Effector memory CD4-positive, alpha-beta T cell (primary cell): ENCODE results near the gene IL10RA.

ENCODE experiments used
- DNase-seq, 3 donors: peaks; one replicate each; pipeline ENCODE4 v3.0.0-alpha.2; 2020
- H3K27ac ChIP-seq: 2 replicates; pipeline ENCODE4 v1.7.0; 2013; ENCODE audit warnings: mild to moderate bottlenecking, low read length, moderate library complexity; ENCODE audit not compliant: insufficient read depth, poor library complexity, severe bottlenecking
- H3K27me3 ChIP-seq: replicated peaks from 2 replicates; pipeline ENCODE4 v1.7.0; 2013; ENCODE audit warnings: mild to moderate bottlenecking, low read length; ENCODE audit not compliant: insufficient read depth, control insufficient read depth, poor library complexity, severe bottlenecking
- H3K36me3 ChIP-seq: 2 replicates; pipeline ENCODE4 v1.7.0; 2013; ENCODE audit warnings: mild to moderate bottlenecking, low read length, moderate library complexity; ENCODE audit not compliant: control insufficient read depth, insufficient read depth
- H3K4me1 ChIP-seq: 2 replicates; pipeline ENCODE4 v1.7.0; 2013; ENCODE audit warnings: low read length, mild to moderate bottlenecking; ENCODE audit not compliant: control insufficient read depth, insufficient read depth, poor library complexity, severe bottlenecking
- H3K4me3 ChIP-seq: 2 replicates; pipeline ENCODE4 v1.7.0; 2013; ENCODE audit warnings: low read length, low read depth, mild to moderate bottlenecking; ENCODE audit not compliant: insufficient read depth, poor library complexity, severe bottlenecking
- H3K9me3 ChIP-seq: 2 replicates; pipeline ENCODE4 v1.7.0; 2013; ENCODE audit warnings: mild to moderate bottlenecking, low read length, moderate library complexity; ENCODE audit not compliant: control insufficient read depth

Gene IL10RA

DNA sequence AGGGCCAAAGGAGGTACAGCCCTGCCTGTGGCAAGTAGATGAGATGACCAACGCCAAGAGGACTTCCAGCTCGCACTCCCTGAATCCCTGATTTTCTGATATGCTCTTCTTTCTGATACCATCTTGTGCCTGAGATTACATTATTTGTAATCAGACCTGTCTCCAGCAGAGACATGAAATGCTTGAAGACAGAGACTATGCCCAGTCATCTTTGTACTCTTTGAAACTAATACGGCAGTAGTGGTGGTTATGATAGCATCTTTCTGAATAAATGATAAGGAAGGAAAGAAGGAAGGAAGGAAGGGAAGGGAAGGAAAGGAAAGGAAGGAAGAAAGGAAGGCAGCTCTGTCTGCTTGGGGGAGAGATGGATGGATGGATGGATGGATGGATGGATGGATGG is 27.8 kb downstream of the IL10RA start:
- H3K27ac ChIP-seq: no peak overlapping the region
- H3K36me3 ChIP-seq: no peaks in the 10 kb centered on the region
- no peaks in the 10 kb centered on the region for H3K27me3 ChIP-seq
- H3K9me3 ChIP-seq: no peaks in the 10 kb centered on the region
- H3K4me3 ChIP-seq: no peak overlapping the region
- no peak for DNase-seq
- peaks cover 62% of the 10 kb centered on the region for H3K4me1 ChIP-seq

DNA sequence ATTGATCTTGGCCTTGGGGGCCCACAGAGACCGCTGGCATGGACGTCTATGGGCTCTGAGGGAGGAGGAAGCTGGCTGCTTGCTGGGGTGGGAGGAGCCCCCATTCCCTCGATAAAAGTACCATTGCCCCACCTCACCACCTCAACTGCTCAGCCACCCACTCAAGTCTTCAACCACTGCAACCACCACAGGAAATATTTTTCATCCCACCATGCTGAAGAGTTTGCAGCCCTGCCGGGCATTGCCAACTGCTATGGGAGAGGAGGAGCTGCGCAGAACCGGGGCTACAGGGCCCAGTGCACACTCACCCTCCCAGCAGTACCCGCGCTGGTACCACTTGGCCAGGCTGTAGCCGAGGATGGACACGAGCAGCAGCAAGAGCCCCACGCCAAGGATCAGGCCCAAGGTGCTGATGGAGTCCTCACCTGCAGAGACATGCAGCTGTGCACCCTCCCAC is 29.2 kb downstream of the IL10RA start:
- Histone ChIP-seq H3K27me3 (no peaks in the 10 kb centered on the region), H3K27ac (no peak overlapping the region), H3K9me3 (no peaks in the 10 kb centered on the region), H3K4me3 (no peak overlapping the region), H3K4me1 (peaks cover 48% of the 10 kb centered on the region), H3K36me3 (no peaks in the 10 kb centered on the region)
- no peak for DNase-seq

DNA sequence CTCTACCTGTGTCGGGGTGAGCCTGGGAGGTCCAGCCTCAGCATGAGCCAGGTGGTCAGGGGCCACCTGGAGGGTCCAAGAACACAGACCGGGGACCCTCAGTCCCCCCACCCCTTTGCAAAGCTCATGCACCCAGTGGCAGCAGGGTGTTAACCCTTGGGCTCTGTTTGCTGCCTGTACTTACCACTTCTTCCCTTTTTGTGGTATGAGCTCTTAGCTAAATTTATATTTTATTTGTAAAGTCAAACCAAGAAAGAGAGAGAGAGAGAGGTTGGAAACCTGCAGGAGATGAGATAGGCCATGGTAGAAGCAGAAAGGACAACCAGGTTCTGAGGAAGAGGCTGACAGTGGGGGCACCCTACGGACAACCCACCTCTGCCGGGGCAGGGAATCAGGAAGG is 29.9 kb downstream of the IL10RA start:
- no peak overlapping the region for H3K27ac ChIP-seq
- no peaks in the 10 kb centered on the region for H3K27me3 ChIP-seq
- no peak overlapping the region for H3K4me3 ChIP-seq
- H3K9me3 ChIP-seq: no peaks in the 10 kb centered on the region
- H3K4me1 ChIP-seq: peaks cover 42% of the 10 kb centered on the region
- no peak for DNase-seq
- no peaks in the 10 kb centered on the region for H3K36me3 ChIP-seq

DNA sequence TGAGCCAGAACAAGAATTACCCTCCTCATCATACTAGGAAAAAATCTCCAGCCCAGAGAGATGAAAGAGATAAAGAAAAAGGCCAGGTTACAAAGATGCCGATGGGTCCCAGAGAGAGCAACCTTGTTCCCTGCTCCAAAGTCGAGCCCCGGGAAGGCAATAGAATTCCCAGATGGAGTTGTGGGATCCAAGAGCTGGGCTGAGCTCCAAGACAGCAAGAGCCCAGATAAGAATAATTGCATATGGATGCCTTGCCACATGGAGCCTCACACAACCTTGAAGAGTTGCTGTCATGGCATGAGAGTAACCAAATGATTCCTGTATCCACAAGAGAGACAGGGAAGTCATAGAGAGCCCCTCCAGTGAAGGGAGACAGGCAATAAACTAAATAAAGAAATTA is 30.9 kb downstream of the IL10RA start:
- Histone ChIP-seq H3K9me3 (no peaks in the 10 kb centered on the region), H3K4me3 (no peak overlapping the region), H3K36me3 (no peaks in the 10 kb centered on the region), H3K4me1 (peaks cover 32% of the 10 kb centered on the region), H3K27me3 (no peaks in the 10 kb centered on the region), H3K27ac (no peak overlapping the region)
- no peak for DNase-seq

DNA sequence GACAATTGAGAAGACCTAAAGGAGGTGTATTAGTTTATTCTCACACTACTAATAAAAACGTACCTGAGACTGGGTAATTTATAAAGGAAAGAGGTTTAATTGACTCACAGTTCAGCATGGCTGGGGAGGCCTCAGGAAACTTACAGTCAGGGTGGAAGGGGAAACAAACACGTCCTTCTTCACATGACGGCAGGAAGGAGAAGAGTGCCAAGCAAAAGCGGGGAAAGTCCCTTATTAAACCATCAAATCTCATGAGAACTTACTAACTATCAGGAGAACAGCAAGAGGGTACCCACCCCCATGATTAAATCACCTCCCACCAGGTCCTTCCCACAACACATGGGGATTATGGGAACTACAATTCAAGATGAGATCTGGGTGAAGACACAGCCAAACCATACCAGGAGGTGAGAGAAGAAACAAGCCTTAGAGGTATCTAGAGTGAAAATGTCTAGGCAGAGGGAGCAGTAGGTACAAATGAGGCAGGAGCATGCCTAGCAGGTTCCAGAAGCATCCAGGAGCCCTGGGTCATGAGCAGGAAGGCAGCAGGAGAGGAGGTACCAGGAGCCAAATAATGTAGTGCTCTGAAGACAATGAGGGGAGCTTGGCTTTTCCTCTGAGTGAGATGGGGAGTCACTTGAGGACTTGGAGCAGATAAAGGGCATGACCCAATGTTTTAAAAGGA is 31.6 kb downstream of the IL10RA start:
- Histone ChIP-seq H3K9me3 (no peaks in the 10 kb centered on the region), H3K27ac (no peak overlapping the region), H3K27me3 (no peaks in the 10 kb centered on the region), H3K36me3 (no peaks in the 10 kb centered on the region), H3K4me3 (no peak overlapping the region), H3K4me1 (peaks cover 26% of the 10 kb centered on the region)
- no peak for DNase-seq

DNA sequence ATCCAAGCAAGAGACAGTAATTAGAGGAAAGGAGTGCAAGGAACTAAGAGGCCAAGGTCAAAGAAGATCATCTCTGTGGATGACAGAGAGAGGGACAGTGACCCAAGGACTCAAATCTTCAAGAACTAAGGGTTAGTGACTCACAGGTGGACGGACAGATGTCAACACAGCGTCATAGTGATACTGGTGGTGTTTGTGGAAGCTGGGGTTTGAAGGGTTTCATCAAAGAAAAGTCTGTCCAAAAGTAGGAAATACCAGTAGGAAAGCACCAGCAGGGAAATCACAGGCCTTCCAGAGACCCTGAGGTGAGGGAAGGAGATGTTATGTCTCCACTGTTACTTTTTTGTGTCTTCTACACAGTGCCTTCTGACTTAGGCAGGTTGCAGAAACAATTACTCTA is 32.2 kb downstream of the IL10RA start:
- Histone ChIP-seq H3K36me3 (no peaks in the 10 kb centered on the region), H3K4me3 (no peak overlapping the region), H3K27me3 (no peaks in the 10 kb centered on the region), H3K9me3 (no peaks in the 10 kb centered on the region), H3K4me1 (peaks cover 19% of the 10 kb centered on the region), H3K27ac (no peak overlapping the region)
- DNase-seq: no peak

DNA sequence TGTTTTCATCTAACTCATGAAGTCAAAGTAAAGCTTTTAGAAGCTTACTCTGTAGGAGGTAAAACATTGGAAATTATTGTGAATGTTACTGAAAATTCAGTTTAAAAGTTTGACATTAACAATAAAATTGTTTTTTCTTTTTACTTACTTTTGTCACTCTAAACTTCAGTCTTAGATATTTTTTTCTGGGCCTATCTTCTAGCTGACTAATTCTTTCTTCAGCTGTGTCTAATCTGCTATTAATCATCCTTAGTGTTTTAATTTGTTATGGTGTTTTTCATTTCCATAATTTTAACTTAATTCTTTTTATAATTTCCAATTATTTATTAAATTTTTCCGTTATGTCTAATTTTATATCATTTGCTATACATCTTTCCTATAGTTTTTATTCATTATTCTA is 35.0 kb downstream of the IL10RA start:
- H3K27me3 ChIP-seq: no peaks in the 10 kb centered on the region
- H3K36me3 ChIP-seq: no peaks in the 10 kb centered on the region
- H3K4me1 ChIP-seq: peaks cover 4% of the 10 kb centered on the region
- H3K4me3 ChIP-seq: no peak overlapping the region
- H3K9me3 ChIP-seq: no peaks in the 10 kb centered on the region
- DNase-seq: no peak
- no peak overlapping the region for H3K27ac ChIP-seq

DNA sequence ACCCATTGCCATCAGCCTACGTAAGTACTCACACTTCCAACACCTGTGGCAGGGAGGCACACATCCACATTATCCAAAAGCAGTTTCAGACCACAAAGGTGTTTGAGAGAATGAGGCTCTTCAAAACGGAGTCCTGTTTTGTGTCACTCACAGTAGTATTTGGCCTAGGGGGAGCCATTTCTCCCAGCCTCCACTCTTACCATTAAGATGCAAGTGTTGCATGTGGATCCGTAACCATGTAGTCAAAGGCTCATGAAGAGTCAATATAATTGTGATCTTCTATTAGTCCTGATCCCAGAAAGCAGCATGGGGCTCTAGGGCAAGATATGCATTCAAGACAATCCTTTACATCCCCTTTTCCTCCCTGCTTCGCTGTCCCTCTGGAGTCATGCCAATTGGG is 41.5 kb downstream of the IL10RA start:
- Histone ChIP-seq H3K9me3 (no peaks in the 10 kb centered on the region), H3K27ac (no peak overlapping the region), H3K4me1 (no peaks in the 10 kb centered on the region), H3K27me3 (no peaks in the 10 kb centered on the region), H3K36me3 (no peaks in the 10 kb centered on the region), H3K4me3 (no peak overlapping the region)
- no peak for DNase-seq

DNA sequence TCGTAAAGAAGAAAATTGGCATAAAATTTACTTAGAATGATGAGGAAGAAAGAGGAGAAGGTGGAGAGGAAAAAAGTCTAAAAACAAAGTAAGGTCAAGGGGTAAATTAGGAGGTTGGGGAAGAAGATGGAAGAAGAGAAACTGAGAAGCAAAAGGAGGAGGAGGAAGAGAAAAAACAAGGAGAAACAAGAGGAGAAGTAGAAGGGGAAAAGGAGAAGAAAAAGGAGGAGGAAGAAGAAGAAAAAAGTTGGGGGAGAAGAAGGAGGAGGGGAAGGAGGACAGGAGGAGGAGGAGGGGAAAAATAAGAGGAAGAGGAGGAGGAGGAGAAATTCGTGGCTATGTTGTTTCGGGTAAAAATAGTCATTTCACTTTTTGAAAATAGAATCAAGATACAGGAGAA is 42.4 kb downstream of the IL10RA start:
- no peaks in the 10 kb centered on the region for H3K4me1 ChIP-seq
- H3K4me3 ChIP-seq: no peak overlapping the region
- no peaks in the 10 kb centered on the region for H3K27me3 ChIP-seq
- no peaks in the 10 kb centered on the region for H3K9me3 ChIP-seq
- no peaks in the 10 kb centered on the region for H3K36me3 ChIP-seq
- H3K27ac ChIP-seq: no peak overlapping the region
- DNase-seq: no peak

DNA sequence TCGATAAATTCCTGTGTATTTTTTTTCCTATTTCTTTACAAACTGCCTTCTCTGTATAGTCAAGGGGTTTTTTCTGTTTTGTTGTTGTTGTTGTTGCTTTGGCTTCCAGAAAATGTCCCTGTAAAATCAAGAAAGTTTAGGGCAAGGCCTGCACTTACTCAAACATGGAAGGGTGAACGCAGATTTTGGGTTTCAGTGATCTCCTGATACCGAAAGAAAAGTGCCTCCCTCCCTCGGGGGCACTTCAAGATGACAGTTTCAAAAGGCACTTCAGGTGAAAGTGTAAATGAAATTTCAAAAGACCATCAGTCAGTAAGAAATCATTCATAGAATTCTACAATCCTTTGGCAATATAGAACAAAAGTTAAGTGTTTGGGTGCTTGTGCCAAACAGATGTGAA is 47.2 kb downstream of the IL10RA start:
- Histone ChIP-seq H3K36me3 (no peaks in the 10 kb centered on the region), H3K4me1 (no peaks in the 10 kb centered on the region), H3K27ac (no peak overlapping the region), H3K9me3 (no peaks in the 10 kb centered on the region), H3K27me3 (no peaks in the 10 kb centered on the region), H3K4me3 (no peak overlapping the region)
- no peak for DNase-seq
